Renal cortex interstitium (tissue), 11 donors: ENCODE data around the gene MYO18B. TPM values are rescaled to one million over a fixed set of nuclear protein-coding genes. Genes with fewer than 3 reads are reported as not detected.
A peak's percentile ranks its signal among the peaks of the same experiment; 100 is the strongest.

Experiments used
- DNase-seq, 11 donors: peaks; one replicate each; pipeline ENCODE4 v3.0.0-alpha.2; 2013; ENCODE audit warnings: low read depth in 9 of 11, low spot score in 4 of 11; ENCODE audit errors: extremely low read depth in 1 of 11
- polyA plus RNA-seq, 3 donors: library from polyadenylated mRNA; unstranded; fragments of 120-200 nt; gene quantifications; one replicate each; pipeline ENCODE4 v1.2.1, GENCODE V29; 2013; ENCODE audit not compliant: insufficient read length in 3 of 3

Gene MYO18B
- polyA plus RNA-seq, 3 donors = 0.07 to 0.16 (median 0.15) TPM

DNA sequence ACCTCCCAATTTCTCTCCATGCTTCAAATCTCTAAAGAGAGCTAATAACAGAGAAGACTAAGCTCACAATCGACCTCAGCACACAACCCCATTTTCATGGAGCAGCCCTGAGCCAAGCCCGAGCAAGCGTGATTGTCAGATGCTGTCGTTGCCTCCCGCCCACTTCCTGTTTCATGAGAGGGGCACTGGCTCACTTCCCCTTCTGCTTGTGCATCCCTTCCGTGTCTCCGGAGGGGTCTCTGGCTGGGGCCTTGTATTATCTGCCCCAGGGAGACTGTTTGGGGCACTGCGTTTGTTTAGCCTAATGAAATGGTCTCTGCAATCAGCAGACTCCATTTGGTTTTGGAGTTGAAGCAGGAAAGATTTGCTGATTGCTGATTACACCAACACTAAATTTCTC, 246.0 kb downstream of the MYO18B start:
- no peak for DNase-seq

DNA sequence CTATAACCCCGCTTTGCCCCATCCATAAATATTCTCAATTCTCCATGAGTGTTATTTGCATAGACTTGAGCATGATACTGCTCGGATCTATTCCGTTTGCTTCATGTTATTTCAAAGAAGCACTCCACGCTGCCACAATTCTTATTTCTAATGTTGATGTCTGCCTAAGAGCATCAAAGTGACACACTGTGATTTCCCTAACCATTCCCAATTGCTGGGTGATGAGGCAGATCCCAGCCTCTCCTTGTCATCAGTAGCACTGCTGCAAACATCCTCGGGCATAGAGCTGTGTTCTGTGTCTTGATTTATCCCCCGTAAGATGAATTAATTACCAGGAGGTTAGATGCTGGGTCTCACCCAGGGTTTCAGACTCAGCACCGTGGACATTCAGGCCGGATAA, 249.0 kb downstream of the MYO18B start:
- DNase-seq = no peak

DNA sequence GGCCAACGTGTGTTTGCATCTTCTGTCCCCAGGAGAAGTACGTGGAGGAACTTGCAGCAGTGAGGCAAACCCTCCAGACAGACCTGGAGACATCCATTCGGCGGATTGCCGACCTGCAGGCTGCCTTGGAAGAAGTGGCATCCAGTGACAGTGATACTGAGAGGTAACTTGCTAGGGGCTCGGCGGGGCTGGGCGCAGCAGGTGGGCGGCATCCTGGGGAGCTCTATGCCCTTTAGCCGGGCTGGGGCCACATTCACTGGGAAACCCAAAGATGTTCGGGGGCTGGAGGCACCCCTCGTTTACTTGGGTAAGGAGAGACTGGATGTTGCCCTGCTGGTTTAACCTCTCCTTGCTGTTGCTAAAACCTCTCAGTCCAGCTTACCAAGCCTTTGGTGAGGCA, 250.3 kb downstream of the MYO18B start:
- DNase-seq = no peak

DNA sequence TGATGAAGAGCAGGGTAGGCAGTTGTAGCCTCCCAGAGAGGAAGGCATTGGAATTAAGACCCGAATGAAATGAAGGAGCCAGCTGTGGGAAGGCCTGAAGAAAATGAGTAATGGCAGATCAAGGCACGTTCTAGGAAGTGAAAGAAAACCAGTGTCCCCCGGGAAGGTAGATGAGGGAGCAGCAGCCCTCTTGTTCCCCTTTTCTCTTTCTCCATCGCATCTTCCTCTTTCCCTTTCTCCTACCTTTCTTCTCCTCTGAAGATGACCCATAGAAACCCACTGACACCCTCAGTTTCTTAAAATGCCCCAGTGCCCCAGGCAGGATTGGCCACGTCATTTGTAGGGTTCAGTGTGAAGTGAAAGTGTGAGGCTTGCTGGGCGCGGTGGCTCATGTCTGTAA, 254.7 kb downstream of the MYO18B start:
- DNase-seq = no peak

DNA sequence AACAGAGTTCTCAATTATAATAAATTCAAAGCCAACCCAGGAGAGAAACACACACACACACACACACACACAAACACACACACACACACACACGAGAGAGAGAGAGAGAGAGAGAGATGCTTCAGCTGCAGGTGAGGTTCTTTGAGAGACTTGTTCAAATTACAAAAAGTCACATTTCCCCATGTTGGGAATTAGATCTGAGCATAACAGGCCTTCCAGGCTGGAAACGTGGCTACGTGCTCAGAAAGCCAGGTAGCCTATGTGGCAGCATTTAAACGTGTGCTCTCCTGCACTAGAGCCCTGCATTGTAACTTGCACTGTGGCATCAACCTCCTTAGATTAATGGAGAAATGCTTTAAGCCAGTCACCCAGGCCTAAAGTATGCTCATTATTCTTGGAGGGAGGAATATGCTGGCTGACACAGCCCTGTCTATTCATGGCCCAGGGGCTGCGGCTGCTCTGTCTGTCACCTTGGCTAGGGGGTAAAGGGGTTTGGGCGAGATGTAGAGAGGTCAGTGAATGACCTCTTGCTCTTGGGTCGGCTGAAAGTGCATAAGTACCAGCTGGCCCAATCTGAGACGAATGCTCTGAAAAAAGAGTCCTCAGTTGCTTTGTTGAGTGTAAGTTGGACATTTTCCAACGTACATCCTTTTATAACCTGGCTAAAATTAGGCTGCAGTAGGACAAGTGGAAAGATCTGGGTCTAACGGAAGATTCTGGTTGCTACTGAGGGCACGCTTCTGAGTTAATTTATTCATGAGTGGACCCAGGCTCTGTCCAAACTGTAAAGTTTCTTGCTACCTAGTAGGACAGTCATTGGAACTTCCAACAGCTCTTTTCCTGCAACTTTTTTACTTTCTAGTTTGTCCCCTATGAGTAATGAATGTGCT, 256.1 kb downstream of the MYO18B start:
- no peak for DNase-seq

DNA sequence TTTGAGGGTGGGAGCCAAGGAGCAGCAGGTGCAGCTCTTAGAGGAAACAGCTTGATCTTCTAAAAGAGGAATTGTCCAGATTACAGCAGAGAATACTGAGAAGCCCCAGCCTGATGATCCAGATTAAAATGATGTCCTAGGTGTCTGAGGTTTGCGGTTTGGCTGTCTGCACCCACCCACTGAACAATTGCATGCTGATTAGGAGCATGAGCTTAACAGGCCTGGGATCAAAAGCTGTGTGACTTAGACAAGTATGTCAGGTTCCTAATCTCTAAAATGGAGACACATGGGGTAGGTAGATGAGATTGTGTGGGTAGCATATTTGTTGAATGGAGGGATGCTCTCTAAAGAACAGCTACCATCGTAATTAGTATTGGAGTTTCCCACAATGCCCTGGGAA, 260.5 kb downstream of the MYO18B start:
- no peak for DNase-seq

DNA sequence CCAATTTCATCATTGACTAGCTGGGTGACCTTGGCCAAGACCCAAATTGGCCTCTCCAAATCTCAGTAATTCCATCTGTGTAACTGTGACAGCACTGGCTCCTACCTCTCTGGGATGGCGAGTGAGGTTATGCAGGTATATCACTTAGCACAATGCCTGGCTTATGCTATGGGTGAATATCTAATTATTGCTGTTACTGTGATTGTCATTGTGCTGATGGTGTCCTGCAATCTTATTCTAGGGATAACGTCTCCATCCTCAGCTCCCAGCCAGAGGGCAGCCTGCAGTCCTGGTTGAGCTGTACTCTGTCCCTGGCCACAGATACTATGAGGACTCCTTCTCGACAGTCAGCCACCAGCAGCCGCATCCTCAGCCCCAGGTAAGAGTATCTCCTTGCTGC, 262.5 kb downstream of the MYO18B start:
- no peak for DNase-seq

DNA sequence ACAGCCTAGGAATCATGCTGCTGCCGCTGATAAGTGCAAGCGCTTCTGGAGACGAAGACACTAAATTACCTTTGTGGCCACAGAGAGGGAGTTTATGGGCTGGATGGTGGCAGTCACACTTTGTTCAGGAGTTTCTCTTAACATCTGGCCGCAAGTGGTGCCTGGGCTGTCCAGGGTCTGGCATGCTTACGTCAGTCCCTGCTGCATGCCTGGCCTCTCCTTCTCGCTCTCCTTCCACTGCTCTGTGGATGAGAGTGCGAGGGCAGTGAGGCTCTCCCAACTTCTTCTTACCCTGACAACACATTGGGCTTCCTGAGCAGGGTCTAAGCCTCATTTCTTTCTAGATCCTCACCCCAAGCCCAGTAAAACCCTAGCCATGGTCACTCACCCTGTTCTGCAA, 266.6 kb downstream of the MYO18B start:
- DNase-seq = no peak

DNA sequence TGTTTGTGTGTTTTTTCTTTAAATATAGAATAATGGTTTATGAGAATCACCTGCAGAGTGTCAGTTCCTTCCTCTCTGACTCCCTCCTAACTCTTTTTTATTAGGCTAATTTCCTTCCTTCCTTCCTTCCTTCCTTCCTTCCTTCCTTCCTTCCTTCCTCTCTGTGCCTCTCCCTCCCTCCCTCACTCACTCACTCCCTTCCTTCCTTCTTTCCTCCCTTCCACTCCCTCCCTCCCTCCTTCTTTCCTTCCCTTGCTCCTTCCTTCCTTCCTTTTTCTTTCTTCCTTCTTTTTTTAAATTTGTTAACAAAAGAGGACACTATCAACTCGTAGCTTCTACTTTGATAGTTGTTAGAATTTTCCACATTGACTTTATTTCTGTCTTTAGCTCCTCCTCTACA, 274.9 kb downstream of the MYO18B start:
- no peak for DNase-seq

DNA sequence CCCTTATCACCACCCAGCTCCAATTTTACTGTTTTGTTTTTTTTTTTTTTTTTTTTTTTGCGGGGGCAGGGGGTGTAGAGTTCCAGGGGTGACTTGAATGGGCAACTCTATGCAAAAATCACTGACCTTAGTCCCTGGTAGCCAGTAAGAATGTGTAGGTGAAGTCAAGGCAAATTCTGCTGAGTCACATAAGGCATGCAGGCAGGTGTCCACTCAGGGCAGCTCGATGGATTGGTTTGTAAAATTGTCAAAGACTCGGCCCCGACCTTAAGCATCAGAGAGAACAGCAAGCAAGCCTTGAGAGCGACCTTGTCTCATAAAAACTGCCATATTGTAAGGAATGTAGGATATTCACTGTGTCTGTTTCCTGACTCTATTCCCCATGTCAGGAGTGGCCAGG, 275.9 kb downstream of the MYO18B start:
- DNase-seq = no peak

DNA sequence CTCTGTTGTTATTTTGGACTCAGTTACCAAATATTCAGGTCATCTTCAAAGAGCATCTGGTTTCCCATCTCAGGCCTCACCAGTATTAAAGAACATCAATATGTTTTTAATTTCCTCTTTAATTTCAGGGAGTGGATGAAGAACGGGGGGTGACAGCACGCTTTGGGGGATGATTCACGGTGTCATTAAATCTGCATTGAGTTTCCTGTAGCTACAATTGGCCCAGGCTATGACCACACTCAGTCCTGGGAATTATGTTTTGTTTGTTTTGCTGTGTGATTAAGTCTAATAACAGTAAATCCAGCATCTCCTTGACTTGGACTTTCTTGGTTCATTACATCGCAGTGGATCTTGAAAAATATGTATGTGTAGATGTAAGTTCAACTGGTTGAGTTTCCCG, 277.6 kb downstream of the MYO18B start:
- DNase-seq = peak in 2 of 11 donors; percentile 3

DNA sequence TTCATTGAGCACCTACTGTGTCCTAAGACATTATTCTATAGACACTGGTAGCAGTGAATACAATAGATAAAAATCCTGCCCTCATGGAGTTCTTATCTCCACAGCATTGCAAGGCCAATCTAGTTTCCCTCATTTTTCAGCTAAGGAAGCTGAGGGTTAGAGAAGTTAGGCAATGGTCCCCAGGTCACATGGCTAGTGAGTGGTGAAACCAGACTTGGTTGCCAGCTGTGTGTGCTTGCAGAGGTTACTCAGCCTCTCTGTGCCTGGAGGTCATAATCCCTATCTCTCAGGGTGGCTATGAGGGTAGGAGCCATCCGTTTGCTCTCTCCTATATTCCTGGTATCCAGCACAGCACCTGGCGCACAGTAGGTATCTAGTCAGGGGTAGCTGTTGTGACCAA, 279.5 kb downstream of the MYO18B start:
- no peak for DNase-seq

DNA sequence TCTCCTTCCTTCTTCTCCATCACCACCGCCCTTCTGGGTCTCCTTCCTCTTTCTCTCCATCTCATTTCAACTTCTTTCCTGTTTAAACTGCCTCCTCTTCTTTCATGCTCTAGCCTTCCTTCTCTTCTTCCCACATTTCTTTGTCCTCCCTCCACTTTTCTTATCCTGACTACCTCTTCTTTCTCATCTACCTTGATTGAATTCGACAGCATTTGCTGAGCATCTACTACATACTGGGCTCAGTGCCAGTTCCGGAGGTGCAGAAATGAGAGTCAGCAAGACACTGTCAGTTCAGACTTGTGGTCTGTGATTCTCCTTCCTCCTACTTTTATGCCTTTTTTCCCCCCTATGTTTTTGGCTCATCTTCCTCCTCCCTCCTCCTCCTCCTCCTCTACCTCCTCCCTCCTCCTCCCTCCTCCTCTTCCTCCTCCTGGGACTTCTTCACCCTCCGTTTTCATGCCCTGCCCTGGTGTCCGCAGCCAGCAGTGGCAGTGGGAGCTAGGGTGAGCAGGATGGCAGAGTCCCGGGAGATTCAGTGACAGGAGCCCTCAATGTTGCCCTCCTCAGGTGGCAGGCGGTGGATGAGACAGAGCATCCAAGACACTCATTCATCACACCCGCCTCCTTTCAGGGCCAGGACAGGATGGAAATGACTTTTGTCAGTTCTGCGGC, 281.3 kb downstream of the MYO18B start:
- no peak for DNase-seq

DNA sequence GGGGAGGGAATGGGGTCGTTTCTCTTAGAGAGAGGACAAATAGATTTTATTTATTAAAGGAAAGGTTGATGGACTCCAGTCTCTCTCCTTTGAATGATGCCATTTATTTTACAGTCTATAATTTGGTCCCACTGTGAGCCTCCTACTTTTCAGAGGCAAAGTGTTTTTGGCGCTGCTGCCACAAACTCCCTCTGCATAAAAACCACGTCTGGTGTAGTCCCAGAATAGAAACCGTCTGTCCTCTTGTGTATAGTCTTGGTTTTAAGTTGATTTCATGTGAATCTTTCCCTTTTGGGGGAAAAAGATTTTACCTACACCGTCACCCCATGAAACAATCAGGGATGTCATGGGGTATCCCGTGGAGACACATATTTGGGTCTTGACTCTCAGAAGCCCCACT, 283.6 kb downstream of the MYO18B start:
- no peak for DNase-seq

DNA sequence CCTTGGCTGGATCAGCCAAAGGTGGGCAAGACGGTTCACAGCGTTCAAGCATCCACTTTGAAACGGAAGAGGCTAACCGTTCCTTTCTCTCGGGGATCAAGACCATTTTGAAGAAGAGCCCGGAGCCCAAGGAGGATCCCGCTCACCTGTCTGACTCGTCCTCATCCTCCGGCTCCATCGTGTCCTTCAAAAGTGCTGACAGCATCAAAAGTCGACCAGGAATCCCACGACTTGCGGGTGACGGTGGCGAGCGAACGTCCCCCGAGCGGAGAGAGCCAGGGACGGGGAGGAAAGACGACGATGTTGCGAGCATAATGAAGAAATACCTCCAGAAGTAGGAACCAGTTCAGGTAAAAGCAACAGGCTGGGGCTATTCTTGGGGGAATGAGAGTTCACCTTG, 285.4 kb downstream of the MYO18B start:
- DNase-seq = no peak

DNA sequence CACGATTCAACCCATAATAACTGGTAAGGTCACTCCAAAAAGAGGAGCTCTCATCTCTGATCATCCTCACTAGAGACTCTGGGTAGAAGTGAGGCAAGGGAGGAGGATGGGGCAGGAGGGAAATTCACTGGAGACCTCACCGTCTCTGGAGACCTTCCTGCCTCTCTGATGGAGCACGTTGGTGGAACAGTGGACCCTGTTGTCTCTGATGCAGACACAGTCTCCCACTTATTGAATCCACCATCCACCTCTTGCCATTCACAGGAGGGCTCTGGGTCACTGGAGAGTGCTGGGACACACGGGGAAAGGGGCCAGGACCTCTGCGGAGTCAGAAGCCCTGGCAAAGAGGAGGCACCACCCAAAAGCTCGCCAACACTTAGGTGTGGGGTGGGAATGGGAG, 289.7 kb downstream of the MYO18B start:
- no peak for DNase-seq

DNA sequence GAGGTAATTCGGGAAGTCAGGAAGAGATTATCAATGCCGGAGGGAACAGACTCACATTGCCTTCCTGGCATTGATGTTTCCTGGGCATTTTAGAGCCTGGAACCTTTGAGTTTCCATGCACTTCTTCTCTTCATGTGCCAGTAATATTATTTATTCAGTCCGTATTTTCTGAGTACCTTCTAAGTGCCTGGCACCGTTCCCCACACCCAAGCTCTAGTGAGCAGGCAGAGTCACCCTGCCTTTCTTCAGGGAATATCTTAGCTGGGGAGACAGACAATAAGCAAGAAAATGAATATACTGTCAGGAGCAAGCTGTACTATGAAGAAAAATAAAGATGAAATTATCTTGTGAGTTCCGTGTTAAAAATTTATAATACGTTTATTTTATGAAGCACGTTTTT, 291.1 kb downstream of the MYO18B start:
- DNase-seq = no peak

DNA sequence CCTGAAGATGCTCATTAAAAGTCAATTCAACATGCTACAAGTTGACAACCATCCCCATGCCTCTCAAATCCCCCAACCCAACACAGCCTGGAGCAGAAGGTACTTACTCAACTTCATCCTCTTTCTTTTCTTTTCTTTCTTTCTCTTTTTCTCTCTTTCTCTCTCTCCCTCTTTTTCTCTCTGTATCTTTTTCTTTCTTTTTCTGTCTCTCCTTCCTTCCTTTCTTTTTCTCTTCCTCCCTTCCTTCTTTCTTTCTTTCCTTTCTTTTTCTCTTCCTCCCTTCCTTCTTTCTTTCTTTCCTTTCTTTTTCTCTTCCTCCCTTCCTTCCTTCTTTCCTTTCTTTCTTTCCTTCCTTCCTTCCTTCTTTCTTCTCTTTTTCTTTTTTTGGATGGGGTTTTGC, 291.6 kb downstream of the MYO18B start:
- no peak for DNase-seq

DNA sequence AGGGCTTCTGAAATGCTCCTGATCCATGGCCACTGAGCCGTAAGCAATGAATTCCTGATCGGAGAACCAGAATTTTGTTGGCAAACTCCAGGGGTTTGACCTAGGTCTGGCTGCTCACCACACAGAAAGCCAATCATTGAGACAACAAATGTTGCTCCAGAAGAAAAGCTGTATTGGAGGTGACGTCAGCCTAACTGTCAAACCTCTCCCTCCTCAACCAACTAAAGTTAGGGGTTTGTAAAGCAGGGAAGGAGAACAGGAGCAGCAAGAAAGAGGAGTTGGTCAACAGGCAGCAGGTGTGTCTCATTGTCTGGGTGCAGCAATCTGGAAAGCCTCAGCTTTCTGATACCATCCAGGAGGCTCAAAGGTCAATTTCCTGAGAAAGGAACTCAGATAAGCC, 293.5 kb downstream of the MYO18B start:
- DNase-seq = no peak

DNA sequence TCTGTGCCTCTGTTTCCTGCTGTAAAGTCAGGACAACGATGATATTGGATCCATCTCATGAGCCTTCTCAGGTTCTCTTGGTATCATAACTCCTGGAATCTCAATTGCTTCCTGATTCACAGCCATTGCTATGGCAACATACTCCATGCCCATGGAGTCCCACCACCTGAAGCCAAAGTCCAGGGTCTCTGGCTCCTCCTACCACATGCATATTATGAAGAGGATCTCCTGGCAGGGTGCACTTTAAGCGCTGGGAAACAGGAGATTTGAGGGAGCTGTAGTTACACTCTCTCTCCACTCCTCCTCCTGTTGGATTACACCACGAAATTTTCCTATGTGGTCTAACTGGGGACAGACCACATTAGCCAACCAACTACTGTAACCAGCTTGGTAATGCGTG, 296.4 kb downstream of the MYO18B start:
- DNase-seq = no peak

DNA sequence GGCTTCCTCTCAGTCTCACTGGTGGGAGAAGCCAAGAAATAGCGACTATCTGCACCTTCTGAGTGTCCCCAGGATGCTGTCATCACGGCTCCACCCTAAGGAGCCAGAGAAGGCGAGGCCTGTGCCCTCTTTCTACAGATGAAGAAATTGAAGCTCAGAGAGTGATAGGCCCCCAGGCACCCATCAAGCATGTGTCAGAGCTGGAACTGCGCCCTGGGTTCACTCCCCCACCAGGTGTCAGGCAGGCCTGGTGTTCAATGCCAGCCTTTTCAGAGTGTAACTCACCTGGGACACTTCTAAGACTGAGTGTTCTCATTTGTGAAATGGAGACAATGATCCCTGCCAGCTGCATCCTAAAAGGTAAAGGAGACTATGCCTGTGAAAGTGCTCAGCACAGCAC, 299.9 kb downstream of the MYO18B start:
- DNase-seq = no peak
